AG04450 (cell line): ENCODE data around the gene MAML1. TPM values are rescaled to one million over a fixed set of nuclear protein-coding genes. Genes with fewer than 3 reads are reported as not detected.

Experiments used
- CTCF ChIA-PET: fragments of 300-600, 350-600 bp; formaldehyde crosslinking; extraction: SDS; loops from one replicate; lab custom pipeline; 2022; ENCODE audit warnings: antibody characterized with exemption, inconsistent platforms; lab: Charles Lee
- POLR2A ChIA-PET: fragments of 350-600 bp; formaldehyde crosslinking; extraction: SDS; loops from one replicate; lab custom pipeline; 2021; ENCODE audit warnings: antibody characterized with exemption, inconsistent platforms; lab: Yijun Ruan, JAX
- DNase-seq: peaks from one replicate; pipeline ENCODE4 v3.0.0-alpha.2; 2011; ENCODE audit warnings: low read depth, low spot score
- H3K27ac ChIP-seq: one replicate; pipeline ENCODE4 v1.5.1; 2012; ENCODE audit warnings: low read depth, low read length, control low read depth
- H3K27me3 ChIP-seq: one replicate; pipeline ENCODE4 v1.6.0; 2012; ENCODE audit warnings: low read length; ENCODE audit not compliant: control insufficient read depth, insufficient read depth
- H3K4me3 ChIP-seq: 2 replicates; pipeline ENCODE4 v1.5.1; 2011; ENCODE audit warnings: mild to moderate bottlenecking, low read depth, low read length, control low read depth
- H3K9me3 ChIP-seq: 2 replicates; pipeline ENCODE4 v1.5.1; 2012; ENCODE audit warnings: low read length; ENCODE audit not compliant: control insufficient read depth, insufficient read depth
- polyA plus RNA-seq: library from polyadenylated mRNA; depleted of rRNA; stranded (reverse); fragments of >200 nt; gene quantifications from 2 replicates; pipeline ENCODE4 v1.2.3, GENCODE V29; 2011
- TF ChIP-seq, protein P1 (sequence below): IDR thresholded peaks from 2 replicates; pipeline ENCODE4 v1.5.1; 2011; ENCODE audit warnings: low read depth, low read length, control low read depth, inconsistent platforms

Gene MAML1
- polyA plus RNA-seq, 1 experiment, result 4.9 TPM

DNA sequence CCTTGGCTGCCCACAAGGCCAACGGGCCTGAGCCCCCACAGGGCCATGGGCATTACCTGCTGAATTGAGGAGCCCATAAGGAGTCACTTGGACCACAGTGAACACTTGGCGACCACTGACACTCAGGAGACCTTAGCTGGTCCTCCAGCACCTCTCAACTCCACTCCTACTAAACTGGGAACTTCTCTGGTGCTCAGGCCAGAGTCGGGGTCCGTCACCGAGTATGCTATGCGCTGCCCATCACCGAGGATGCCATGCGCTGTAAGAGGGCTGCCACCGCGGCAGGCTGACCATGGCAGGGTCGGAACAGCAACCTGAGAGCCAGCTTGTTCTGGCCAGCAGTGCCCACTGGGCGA is 87.5 kb downstream of the MAML1 start:
- no peak for DNase-seq
- ChIA-PET POLR2A (interaction anchor here (0.6 to 2.9 kb wide), 11 partner anchors 9 to 223 kb away, joined by 3 to 14 read pairs (median 7); partner anchors contain the start of genes HNRNPH1 and MAML1), CTCF (no interaction called here)

DNA sequence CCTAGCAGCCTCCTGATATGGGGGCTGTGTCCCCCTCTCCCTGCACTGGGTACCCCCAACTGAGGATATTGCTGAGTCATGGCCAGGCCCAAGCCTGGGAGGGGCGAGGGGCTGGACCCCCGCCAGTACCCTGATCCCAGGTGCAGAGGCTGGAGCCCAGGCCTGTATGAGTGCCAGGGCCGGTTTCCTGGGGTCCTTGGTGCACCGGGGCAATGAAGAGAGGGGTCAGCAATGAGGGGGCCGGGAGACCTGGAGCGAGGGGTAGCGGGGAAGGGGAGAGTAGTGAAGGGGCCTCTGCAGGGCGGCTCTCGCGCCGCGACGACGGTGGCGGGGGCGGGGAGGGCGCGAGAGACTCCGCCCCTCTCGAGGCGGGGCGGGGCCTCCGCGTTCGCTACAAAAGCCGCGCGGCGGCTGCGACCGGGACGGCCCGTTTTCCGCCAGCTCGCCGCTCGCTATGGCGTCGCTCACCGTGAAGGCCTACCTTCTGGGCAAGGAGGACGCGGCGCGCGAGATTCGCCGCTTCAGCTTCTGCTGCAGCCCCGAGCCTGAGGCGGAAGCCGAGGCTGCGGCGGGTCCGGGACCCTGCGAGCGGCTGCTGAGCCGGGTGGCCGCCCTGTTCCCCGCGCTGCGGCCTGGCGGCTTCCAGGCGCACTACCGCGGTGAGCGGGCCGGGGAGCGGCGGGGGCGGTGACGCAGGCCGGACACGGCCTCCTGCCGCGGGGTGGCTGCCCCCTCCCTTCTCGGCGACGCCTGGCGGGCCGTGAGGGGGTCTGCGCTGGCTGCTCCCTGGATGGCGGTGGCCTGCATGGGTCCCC is 88.1 kb downstream of the MAML1 start, which contains the start of gene SQSTM1:
TSS of gene SQSTM1 (plus strand) at position 423 of the 815 bp plus-strand sequence. CDS start at position 455, 32 bp downstream.
- peak within 1 kb of the TSS; percentile 99 for H3K27ac ChIP-seq
- H3K4me3 ChIP-seq, result peak within 1 kb of the TSS; percentile 94
- H3K27me3 ChIP-seq, result no peaks in the 10 kb centered on the region
- ChIA-PET POLR2A (interaction anchor here (0.6 to 2.9 kb wide), 12 partner anchors 10 to 224 kb away, joined by 3 to 14 read pairs (median 6); partner anchors contain the start of genes HNRNPH1 and MAML1), CTCF (no interaction called here)
- TF ChIP-seq, protein P1, sequence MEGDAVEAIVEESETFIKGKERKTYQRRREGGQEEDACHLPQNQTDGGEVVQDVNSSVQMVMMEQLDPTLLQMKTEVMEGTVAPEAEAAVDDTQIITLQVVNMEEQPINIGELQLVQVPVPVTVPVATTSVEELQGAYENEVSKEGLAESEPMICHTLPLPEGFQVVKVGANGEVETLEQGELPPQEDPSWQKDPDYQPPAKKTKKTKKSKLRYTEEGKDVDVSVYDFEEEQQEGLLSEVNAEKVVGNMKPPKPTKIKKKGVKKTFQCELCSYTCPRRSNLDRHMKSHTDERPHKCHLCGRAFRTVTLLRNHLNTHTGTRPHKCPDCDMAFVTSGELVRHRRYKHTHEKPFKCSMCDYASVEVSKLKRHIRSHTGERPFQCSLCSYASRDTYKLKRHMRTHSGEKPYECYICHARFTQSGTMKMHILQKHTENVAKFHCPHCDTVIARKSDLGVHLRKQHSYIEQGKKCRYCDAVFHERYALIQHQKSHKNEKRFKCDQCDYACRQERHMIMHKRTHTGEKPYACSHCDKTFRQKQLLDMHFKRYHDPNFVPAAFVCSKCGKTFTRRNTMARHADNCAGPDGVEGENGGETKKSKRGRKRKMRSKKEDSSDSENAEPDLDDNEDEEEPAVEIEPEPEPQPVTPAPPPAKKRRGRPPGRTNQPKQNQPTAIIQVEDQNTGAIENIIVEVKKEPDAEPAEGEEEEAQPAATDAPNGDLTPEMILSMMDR, result no peak
- DNase-seq, result peak; percentile 55
- H3K9me3 ChIP-seq, result no peaks in the 10 kb centered on the region; the same call in 1 of the 2 replicates

More for the DNA sequence above, 87.5 kb downstream of the MAML1 start:
- Histone ChIP-seq H3K27ac (peak overlapping the region; percentile 99), H3K27me3 (no peaks in the 10 kb centered on the region), H3K4me3 (peak overlapping the region; percentile 94), H3K9me3 (no peaks in the 10 kb centered on the region; the same call in 1 of the 2 replicates)
- TF ChIP-seq, protein P1, result no peak

DNA sequence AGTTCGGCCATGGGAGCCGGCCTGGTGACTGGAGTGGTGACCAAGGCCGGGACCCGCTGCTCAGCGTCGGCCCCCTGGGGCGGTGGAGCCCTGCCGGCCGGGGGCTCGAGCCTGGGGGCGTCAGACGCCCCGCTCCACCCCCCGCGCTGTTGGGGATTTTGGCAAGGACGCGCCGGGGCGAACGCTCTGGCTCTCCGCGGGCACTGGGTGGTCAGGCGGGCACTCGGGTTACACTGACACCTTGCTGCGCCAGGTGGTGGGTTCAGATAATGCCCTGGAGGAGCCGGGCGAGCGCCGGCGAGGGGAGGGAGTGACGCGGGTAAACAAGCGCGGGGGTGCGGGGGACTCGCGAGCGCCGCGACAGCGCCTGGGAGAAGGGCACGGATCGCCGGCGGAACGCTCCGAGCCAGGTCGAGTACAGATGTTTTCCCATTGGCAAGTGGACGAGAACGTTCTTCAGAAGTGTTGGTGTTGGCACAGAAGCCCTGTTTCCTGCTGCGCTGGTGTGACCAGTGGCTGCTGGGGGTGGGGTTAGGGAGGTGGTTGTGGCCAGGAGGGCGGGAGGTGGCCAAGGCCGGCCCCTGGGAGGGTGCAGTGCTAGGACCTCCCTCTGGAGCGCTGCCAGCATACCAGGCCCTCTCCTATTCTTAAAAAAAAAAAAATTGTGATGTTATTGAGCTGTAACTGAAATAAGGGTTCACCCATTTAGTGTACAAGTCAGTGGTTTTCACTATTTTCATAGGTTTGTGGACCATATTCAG is 88.9 kb downstream of the MAML1 start:
- TF ChIP-seq, protein P1, result no peak
- Histone ChIP-seq H3K4me3 (peak overlapping the region; percentile 94), H3K27ac (peak overlapping the region; percentile 73), H3K27me3 (no peaks in the 10 kb centered on the region), H3K9me3 (no peaks in the 10 kb centered on the region; the same call in 1 of the 2 replicates)
- ChIA-PET POLR2A (interaction anchor here (0.5 to 1.5 kb wide), 12 partner anchors 9 to 225 kb away, joined by 3 to 14 read pairs (median 6); partner anchors contain the start of gene MAML1), CTCF (interaction anchor here (2.1 kb wide), 1 partner anchor 20 kb away, joined by 6 read pairs; no protein-coding TSS in a partner anchor)
- peak; percentile 75 for DNase-seq

DNA sequence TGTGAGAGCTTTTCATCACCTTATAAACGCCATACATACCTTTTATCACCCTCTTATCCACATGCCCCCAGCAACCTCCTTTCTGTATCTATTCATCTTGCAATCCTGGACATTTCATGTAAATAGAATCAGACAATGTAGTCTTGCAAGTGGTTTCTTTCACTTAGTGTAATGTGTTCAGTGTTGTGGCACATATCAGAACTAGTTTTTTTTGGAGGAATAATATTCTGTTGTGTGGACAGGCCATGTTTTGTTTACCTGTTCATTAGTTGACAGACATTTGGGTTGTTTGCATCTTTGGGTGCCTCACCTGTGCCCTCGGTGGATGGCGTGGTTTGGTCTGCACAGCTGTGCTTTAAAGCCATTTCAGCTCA is 89.4 kb downstream of the MAML1 start:
- peak overlapping the region; percentile 21 for H3K27ac ChIP-seq
- ChIA-PET POLR2A (interaction anchor here (0.6 to 1.1 kb wide), 6 partner anchors 10 to 210 kb away, joined by 3 to 9 read pairs (median 4); no protein-coding TSS in a partner anchor), CTCF (interaction anchor here (2.1 kb wide), 1 partner anchor 20 kb away, joined by 6 read pairs; no protein-coding TSS in a partner anchor)
- H3K9me3 ChIP-seq, result no peaks in the 10 kb centered on the region; the same call in 1 of the 2 replicates
- DNase-seq, result no peak
- H3K27me3 ChIP-seq, result no peaks in the 10 kb centered on the region
- peak overlapping the region; percentile 94 for H3K4me3 ChIP-seq
- TF ChIP-seq, protein P1, result no peak
